HCT116 (cell line): ENCODE data around the gene GTF3C1. TPM values are rescaled to one million over a fixed set of nuclear protein-coding genes. Genes with fewer than 3 reads are reported as not detected.

Experiments
- ATAC-seq: fragments of 200-7000 bp; cut with Tn5 transposase; 2 replicates; pipeline ENCODE4 v1.9.1; 2020; ENCODE audit warnings: mild to moderate bottlenecking, moderate library complexity
- BruUV-seq: library from RNA; stranded (reverse); fragments of 400-500 nt; replicated peaks from 2 replicates; lab custom pipeline; 2021; lab: Mats Ljungman, UMichigan
- CTCF ChIA-PET: fragments of 300-600 bp; sonication (Branson Sonifier 250); formaldehyde crosslinking; loops from one replicate; lab custom pipeline; 2021; ENCODE audit warnings: antibody characterized with exemption; lab: Charles Lee
- POLR2A ChIA-PET: fragments of 300-600, 350-600 bp; sonication (Branson Sonifier 250); formaldehyde crosslinking; loops from one replicate; lab custom pipeline; 2021; ENCODE audit warnings: antibody characterized with exemption; lab: Charles Lee
- RAD21 ChIA-PET, 2 experiments: fragments of 300-600 bp; sonication (Branson Sonifier 250); formaldehyde crosslinking; loops; one replicate each; lab custom pipeline; 2023; ENCODE audit warnings: low total read pairs in 2 of 2; ENCODE audit not compliant: uncharacterized antibody in 2 of 2, unreplicated experiment in 2 of 2, low non-redundant PET in 1 of 2; lab: Charles Lee
- DNase-seq: peaks from one replicate; pipeline ENCODE4 v3.0.0-alpha.2; 2010; ENCODE audit warnings: low read depth, low spot score
- H2AFZ ChIP-seq: fragments of 200-600 bp; shearing (Covaris generic), sonication (generic); 2 replicates; pipeline ENCODE4 v1.6.1; 2017; ENCODE audit warnings: low read depth, mixed run types, mixed read lengths, antibody characterized with exemption, low read length; ENCODE audit not compliant: poor library complexity, severe bottlenecking
- H3K27ac ChIP-seq: 2 replicates; pipeline ENCODE4 v1.5.1; 2012; ENCODE audit warnings: low read depth, low read length
- H3K27me3 ChIP-seq: fragments of 200-600 bp; sonication (generic); 2 replicates; pipeline ENCODE4 v1.6.1; 2016; ENCODE audit warnings: mixed run types, low read length, mixed read lengths; ENCODE audit not compliant: insufficient read depth
- H3K36me3 ChIP-seq, 2 experiments: fragments of 200-500 bp in 1 of 2; fragments of 200-600 bp in 1 of 2; sonication (Bioruptor generic) in 1 of 2; sonication (generic) in 1 of 2; 2 replicates each; pipeline versions ENCODE4 v1.5.1 to v1.6.1; 2014 to 2016; ENCODE audit warnings: low read length in 2 of 2, inconsistent platforms in 1 of 2, mixed read lengths in 1 of 2, mixed run types in 1 of 2; ENCODE audit not compliant: insufficient read depth in 2 of 2, control insufficient read depth in 1 of 2
- H3K4me1 ChIP-seq, 2 experiments: fragments of 200-600 bp in 1 of 2; sonication (generic) in 1 of 2; 2 replicates each; pipeline versions ENCODE4 v1.5.1 to v1.6.1; 2012 to 2017; ENCODE audit warnings: low read length in 2 of 2, inconsistent platforms in 1 of 2, mild to moderate bottlenecking in 1 of 2, mixed read lengths in 1 of 2, mixed run types in 1 of 2, moderate library complexity in 1 of 2; ENCODE audit not compliant: insufficient read depth in 2 of 2, control insufficient read depth in 1 of 2
- H3K4me2 ChIP-seq: fragments of 200-600 bp; sonication (generic); 2 replicates; pipeline ENCODE4 v1.6.1; 2017; ENCODE audit warnings: mixed run types, low read length, mixed read lengths
- H3K4me3 ChIP-seq, 2 experiments: fragments of 200-600 bp in 1 of 2; sonication (generic) in 1 of 2; replicated peaks in 1 of 2; 2 replicates each; pipeline ENCODE4 v1.5.1; 2011 to 2016; ENCODE audit warnings: low read length in 2 of 2, control low read depth in 1 of 2, low read depth in 1 of 2, mild to moderate bottlenecking in 1 of 2, mixed read lengths in 1 of 2, mixed run types in 1 of 2
- H3K79me2 ChIP-seq: fragments of 200-600 bp; sonication (generic); 2 replicates; pipeline ENCODE4 v1.6.1; 2017; ENCODE audit warnings: mild to moderate bottlenecking, mixed run types, low read length, moderate library complexity, mixed read lengths; ENCODE audit not compliant: insufficient read depth
- H3K9ac ChIP-seq: fragments of 200-600 bp; sonication (generic); 2 replicates; pipeline ENCODE4 v1.6.1; 2016; ENCODE audit warnings: low read length, mixed read lengths
- H3K9me2 ChIP-seq: fragments of 200-600 bp; sonication (generic), shearing (Covaris generic); 2 replicates; pipeline ENCODE4 v1.6.1; 2017; ENCODE audit warnings: mixed run types, mild to moderate bottlenecking, moderate library complexity; ENCODE audit not compliant: insufficient read depth
- H3K9me3 ChIP-seq, 2 experiments: fragments of 200-500 bp in 1 of 2; fragments of 200-600 bp in 1 of 2; sonication (Bioruptor generic) in 1 of 2; sonication (generic) in 1 of 2; 2 replicates each; pipeline ENCODE4 v1.6.1; 2014 to 2017; ENCODE audit warnings: low read length in 2 of 2, mixed read lengths in 2 of 2, inconsistent platforms in 1 of 2, low read depth in 1 of 2, mild to moderate bottlenecking in 1 of 2, mixed run types in 1 of 2, moderate library complexity in 1 of 2; ENCODE audit not compliant: control insufficient read depth in 1 of 2, insufficient read depth in 1 of 2
- H4K20me1 ChIP-seq: fragments of 200-600 bp; sonication (generic), shearing (Covaris generic); 2 replicates; pipeline ENCODE4 v1.6.1; 2017; ENCODE audit warnings: mixed run types, mild to moderate bottlenecking, moderate library complexity; ENCODE audit not compliant: insufficient read depth
- ATF3 ChIP-seq: IDR thresholded peaks from 2 replicates; pipeline ENCODE4 v1.6.1; 2012
- CBX3 ChIP-seq: IDR thresholded peaks from 2 replicates; pipeline ENCODE4 v1.6.1; 2012; ENCODE audit warnings: low read depth
- CTCF ChIP-seq, 3 experiments: fragments of 200-600 bp in 1 of 3; sonication (generic) in 1 of 3; IDR thresholded peaks in 2 of 3; conservative IDR thresholded peaks in 1 of 3; 2 replicates each; pipeline ENCODE4 v1.5.1; 2012 to 2017; ENCODE audit warnings: low read depth in 2 of 3, low read length in 2 of 3, antibody characterized with exemption in 1 of 3, borderline replicate concordance in 1 of 3, control low read depth in 1 of 3, mild to moderate bottlenecking in 1 of 3, mixed read lengths in 1 of 3, mixed run types in 1 of 3, moderate library complexity in 1 of 3; ENCODE audit not compliant: insufficient read depth in 1 of 3
- RAD21 ChIP-seq: IDR thresholded peaks from 2 replicates; pipeline ENCODE4 v1.6.1; 2012; ENCODE audit warnings: low read depth, mild to moderate bottlenecking
- SIN3A ChIP-seq: IDR thresholded peaks from 2 replicates; pipeline ENCODE4 v1.6.1; 2012; ENCODE audit warnings: low read depth
- SP1 ChIP-seq: IDR thresholded peaks from 2 replicates; pipeline ENCODE4 v1.6.1; 2012; ENCODE audit warnings: low read depth
- TCF7L2 ChIP-seq: IDR thresholded peaks from 2 replicates; pipeline ENCODE4 v1.7.0; 2011; ENCODE audit warnings: borderline replicate concordance, inconsistent platforms; ENCODE audit not compliant: insufficient read depth, insufficient read length; ENCODE audit errors: extremely low read depth
- YY1 ChIP-seq: IDR thresholded peaks from 2 replicates; pipeline ENCODE4 v1.6.1; 2011; ENCODE audit warnings: low read length, low read depth, moderate library complexity, mild to moderate bottlenecking; ENCODE audit not compliant: insufficient replicate concordance; ENCODE audit errors: extremely low read depth
- ZNF274 ChIP-seq: fragments of 200-500 bp; sonication (Bioruptor generic); IDR thresholded peaks from 2 replicates; pipeline ENCODE4 v1.6.1; 2014; ENCODE audit warnings: mild to moderate bottlenecking, low read depth, low read length, inconsistent platforms
- intact Hi-C: fragments of 100-400 bp; cut with micrococcal nuclease; formaldehyde crosslinking; loops from 2 replicates; pipeline ENCODE4 v1.10.0; 2022
- total RNA-seq: library from RNA; stranded (reverse); gene quantifications from one replicate; pipeline ENCODE4 v1.2.1, GENCODE V29; 2021; ENCODE audit not compliant: unreplicated experiment

The GTF3C1 gene
- total RNA-seq, 1 experiment from 2014 or later: 97.5 TPM

DNA sequence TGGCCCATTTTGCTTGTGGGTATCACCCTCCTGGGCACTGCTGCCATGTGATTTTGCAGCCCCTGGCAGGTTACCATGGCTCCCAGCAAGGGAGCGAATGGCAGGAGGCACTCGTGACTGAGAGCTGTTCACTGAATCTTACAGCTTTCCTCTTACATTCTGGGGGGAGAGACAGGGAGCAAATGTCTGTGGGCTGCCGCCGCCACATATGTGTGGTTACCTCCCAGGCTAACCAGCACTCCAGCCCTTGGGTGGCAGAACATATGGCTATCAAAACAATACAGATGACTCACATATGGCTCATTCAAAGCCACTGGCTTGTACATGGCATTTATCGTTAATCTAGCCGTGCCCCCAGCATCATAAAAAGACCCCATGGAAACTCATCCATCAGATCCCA lies 19.8 kb downstream of the GTF3C1 start:
- BruUV-seq: no TSS peak
- no peaks in the 10 kb centered on the region for H4K20me1 ChIP-seq
- H2AFZ ChIP-seq: no peak overlapping the region
- no peaks in the 10 kb centered on the region for H3K79me2 ChIP-seq
- ATAC-seq (no peak), DNase-seq (no peak)
- H3K9ac ChIP-seq: no peak overlapping the region
- H3K9me3 ChIP-seq: no peaks in the 10 kb centered on the region
- no peak overlapping the region for H3K27ac ChIP-seq
- ChIA-PET POLR2A (no interaction called here), CTCF (no interaction called here), RAD21 (no interaction called here)
- H3K9me2 ChIP-seq: no peaks in the 10 kb centered on the region
- no peaks in the 10 kb centered on the region for H3K27me3 ChIP-seq
- no peak overlapping the region for H3K4me2 ChIP-seq
- peaks cover 55 to 59% of the 10 kb centered on the region in 2 experiments for H3K36me3 ChIP-seq
- intact Hi-C loops: no loop called here
- H3K4me3 ChIP-seq: no peak overlapping the region
- TF ChIP-seq CTCF (IDR thresholded peaks at IDR 0.05 in 2 of 3, conservative IDR thresholded peaks at IDR 0.05 in 1 of 3; ENCODE audit: borderline replicate concordance in 1 of 3, insufficient read depth in 1 of 3, low read depth in 2 of 3, low read length in 2 of 3) (no peak), SP1 (no peak), RAD21 (no peak), YY1 (no peak), TCF7L2 (no peak), CBX3 (no peak), ZNF274 (no peak), ATF3 (no peak), SIN3A (no peak)
- no peaks in the 10 kb centered on the region for H3K4me1 ChIP-seq
